DOHH2 (cell line): ENCODE data around the gene FRY.

Experiments used
- H3F3A ChIP-seq: fragments of 200-600 bp; sonication (generic), shearing (Covaris generic); 2 replicates; pipeline ENCODE4 v1.6.0; 2016; ENCODE audit warnings: antibody characterized with exemption, mild to moderate bottlenecking; ENCODE audit not compliant: control insufficient read depth, insufficient read depth
- H3K27ac ChIP-seq: fragments of 200-600 bp; sonication (generic); 2 replicates; pipeline ENCODE4 v1.5.1; 2014; ENCODE audit warnings: low read depth, mild to moderate bottlenecking, low read length, moderate library complexity
- H3K27me3 ChIP-seq: fragments of 200-600 bp; sonication (generic); 2 replicates; pipeline ENCODE4 v1.6.1; 2014; ENCODE audit warnings: mild to moderate bottlenecking, low read length, mixed read lengths; ENCODE audit not compliant: control insufficient read depth
- H3K36me3 ChIP-seq: fragments of 200-600 bp; sonication (generic); 2 replicates; pipeline ENCODE4 v1.6.1; 2014; ENCODE audit warnings: mild to moderate bottlenecking, low read length, moderate library complexity, mixed read lengths; ENCODE audit not compliant: control insufficient read depth
- H3K4me1 ChIP-seq: fragments of 200-600 bp; sonication (generic); 2 replicates; pipeline ENCODE4 v1.6.1; 2014; ENCODE audit warnings: mild to moderate bottlenecking, low read length, mixed read lengths; ENCODE audit not compliant: control insufficient read depth
- H3K4me2 ChIP-seq: fragments of 200-600 bp; sonication (generic); 2 replicates; pipeline ENCODE4 v1.6.0; 2014; ENCODE audit warnings: mild to moderate bottlenecking, low read length, moderate library complexity
- H3K4me3 ChIP-seq: fragments of 200-600 bp; sonication (generic); 2 replicates; pipeline ENCODE4 v1.5.1; 2014; ENCODE audit warnings: mild to moderate bottlenecking, low read length, mixed read lengths
- H3K79me2 ChIP-seq: fragments of 200-600 bp; sonication (generic); 2 replicates; pipeline ENCODE4 v1.6.1; 2014; ENCODE audit warnings: mild to moderate bottlenecking, low read length, mixed read lengths; ENCODE audit not compliant: control insufficient read depth
- H3K9me2 ChIP-seq: fragments of 200-600 bp; sonication (generic); replicated peaks from 2 replicates; pipeline ENCODE4 v1.6.1; 2014; ENCODE audit warnings: mild to moderate bottlenecking, low read length, mixed read lengths; ENCODE audit not compliant: control insufficient read depth
- H3K9me3 ChIP-seq: fragments of 200-600 bp; sonication (generic); 2 replicates; pipeline ENCODE4 v1.6.1; 2014; ENCODE audit warnings: antibody characterized with exemption, low read length, mixed read lengths; ENCODE audit not compliant: control insufficient read depth, insufficient read depth
- H4K20me1 ChIP-seq: fragments of 200-600 bp; sonication (generic); 2 replicates; pipeline ENCODE4 v1.6.0; 2014; ENCODE audit warnings: low read depth, mild to moderate bottlenecking, antibody characterized with exemption, low read length, moderate library complexity; ENCODE audit not compliant: control insufficient read depth, insufficient read depth
- CTCF ChIP-seq: fragments of 200-600 bp; sonication (generic); IDR thresholded peaks from one replicate; pipeline ENCODE4 v1.5.1; 2014; ENCODE audit warnings: antibody characterized with exemption, mild to moderate bottlenecking, low read depth, low read length; ENCODE audit not compliant: poor library complexity, severe bottlenecking
- EZH2phosphoT487 ChIP-seq: fragments of 200-600 bp; sonication (generic); IDR thresholded peaks from 2 replicates; pipeline ENCODE4 v1.6.1; 2017; ENCODE audit warnings: borderline replicate concordance, mild to moderate bottlenecking, antibody characterized with exemption, low read length, moderate library complexity, mixed read lengths

The FRY gene

GRCh38 chr13:32150239-32150638 is 118.7 kb downstream of the FRY start:
- no peak overlapping the region for H3K27ac ChIP-seq
- H3K4me1 ChIP-seq: no peaks in the 10 kb centered on the region
- H3K9me3 ChIP-seq: no peaks in the 10 kb centered on the region
- H3F3A ChIP-seq: no peaks in the 10 kb centered on the region
- H4K20me1 ChIP-seq: no peaks in the 10 kb centered on the region
- no peak overlapping the region for H3K4me2 ChIP-seq
- TF ChIP-seq EZH2phosphoT487 (no peak), CTCF (no peak)
- no peaks in the 10 kb centered on the region for H3K79me2 ChIP-seq
- no peaks in the 10 kb centered on the region for H3K27me3 ChIP-seq
- no peaks in the 10 kb centered on the region for H3K9me2 ChIP-seq
- no peak overlapping the region for H3K4me3 ChIP-seq
- H3K36me3 ChIP-seq: peaks cover 66% of the 10 kb centered on the region

DNA sequence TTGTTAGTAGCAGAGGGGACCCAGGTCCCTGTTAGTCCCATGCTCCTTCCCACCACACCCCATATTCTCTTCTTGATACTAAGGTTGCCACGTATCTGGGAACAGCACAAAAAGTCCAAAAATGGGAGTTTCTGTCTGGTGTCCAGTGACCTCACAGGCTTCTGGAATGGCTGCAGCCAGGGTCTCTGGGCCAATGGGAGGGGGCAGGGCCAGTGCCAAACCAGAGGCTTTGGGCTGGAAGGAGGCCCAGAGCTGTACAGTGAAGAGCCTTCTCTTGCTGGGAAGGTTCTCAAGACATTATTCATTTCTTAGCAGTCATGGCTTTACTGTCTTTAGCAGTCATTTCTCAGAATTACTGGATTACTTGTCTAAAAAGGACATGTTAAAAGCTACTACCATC is 119.2 kb downstream of the FRY start:
- Histone ChIP-seq H3K27me3 (no peaks in the 10 kb centered on the region), H3K36me3 (peaks cover 72% of the 10 kb centered on the region), H3K4me1 (no peaks in the 10 kb centered on the region), H3K4me2 (no peak overlapping the region), H3K9me2 (no peaks in the 10 kb centered on the region), H3F3A (no peaks in the 10 kb centered on the region), H3K9me3 (no peaks in the 10 kb centered on the region), H3K4me3 (no peak overlapping the region), H3K79me2 (no peaks in the 10 kb centered on the region), H3K27ac (no peak overlapping the region), H4K20me1 (no peaks in the 10 kb centered on the region)
- no peak for TF ChIP-seq EZH2phosphoT487
- no peak for TF ChIP-seq CTCF

- Histone ChIP-seq H3K9me2 (no peaks in the 10 kb centered on the region), H3K27ac (no peak overlapping the region), H3K4me1 (no peaks in the 10 kb centered on the region), H3K9me3 (no peaks in the 10 kb centered on the region), H3K36me3 (peaks cover 74% of the 10 kb centered on the region), H4K20me1 (no peaks in the 10 kb centered on the region), H3K79me2 (no peaks in the 10 kb centered on the region), H3K4me2 (no peak overlapping the region), H3F3A (no peaks in the 10 kb centered on the region), H3K4me3 (no peak overlapping the region), H3K27me3 (no peaks in the 10 kb centered on the region)
- TF ChIP-seq EZH2phosphoT487: no peak
- no peak for TF ChIP-seq CTCF
Measured at GRCh38 chr13:32151240-32151639, 119.7 kb downstream of the FRY start.

DNA sequence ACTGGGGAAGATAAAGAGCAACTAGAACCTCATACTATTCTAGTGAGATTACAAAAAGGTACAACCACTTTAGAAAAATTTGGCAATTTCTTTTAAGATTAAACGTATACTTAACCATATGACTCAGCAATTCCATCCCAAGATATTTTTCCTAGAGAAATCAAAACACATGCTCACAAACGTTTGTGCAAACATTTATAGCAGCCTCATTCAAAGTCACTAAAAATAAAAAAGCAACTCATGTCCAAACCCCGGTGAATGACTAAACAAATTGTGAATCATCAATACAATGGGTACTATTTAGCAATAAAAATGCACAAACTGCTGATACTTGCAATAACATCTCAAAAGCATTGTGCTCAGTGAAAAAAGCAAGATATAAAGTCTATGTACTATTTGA is 121.5 kb downstream of the FRY start:
- no peak overlapping the region for H3K4me2 ChIP-seq

More for the DNA sequence above, 121.5 kb downstream of the FRY start:
- Histone ChIP-seq H3K79me2 (no peaks in the 10 kb centered on the region), H3K9me2 (no peaks in the 10 kb centered on the region), H3K9me3 (no peaks in the 10 kb centered on the region), H3F3A (no peaks in the 10 kb centered on the region), H3K36me3 (peaks cover 71% of the 10 kb centered on the region), H3K27me3 (no peaks in the 10 kb centered on the region), H3K4me1 (no peaks in the 10 kb centered on the region), H3K4me3 (no peak overlapping the region), H4K20me1 (no peaks in the 10 kb centered on the region), H3K27ac (no peak overlapping the region)
- TF ChIP-seq CTCF: no peak
- no peak for TF ChIP-seq EZH2phosphoT487
